ENCODE results near the gene TBX2.

- TF ChIP-seq, protein P1, sequence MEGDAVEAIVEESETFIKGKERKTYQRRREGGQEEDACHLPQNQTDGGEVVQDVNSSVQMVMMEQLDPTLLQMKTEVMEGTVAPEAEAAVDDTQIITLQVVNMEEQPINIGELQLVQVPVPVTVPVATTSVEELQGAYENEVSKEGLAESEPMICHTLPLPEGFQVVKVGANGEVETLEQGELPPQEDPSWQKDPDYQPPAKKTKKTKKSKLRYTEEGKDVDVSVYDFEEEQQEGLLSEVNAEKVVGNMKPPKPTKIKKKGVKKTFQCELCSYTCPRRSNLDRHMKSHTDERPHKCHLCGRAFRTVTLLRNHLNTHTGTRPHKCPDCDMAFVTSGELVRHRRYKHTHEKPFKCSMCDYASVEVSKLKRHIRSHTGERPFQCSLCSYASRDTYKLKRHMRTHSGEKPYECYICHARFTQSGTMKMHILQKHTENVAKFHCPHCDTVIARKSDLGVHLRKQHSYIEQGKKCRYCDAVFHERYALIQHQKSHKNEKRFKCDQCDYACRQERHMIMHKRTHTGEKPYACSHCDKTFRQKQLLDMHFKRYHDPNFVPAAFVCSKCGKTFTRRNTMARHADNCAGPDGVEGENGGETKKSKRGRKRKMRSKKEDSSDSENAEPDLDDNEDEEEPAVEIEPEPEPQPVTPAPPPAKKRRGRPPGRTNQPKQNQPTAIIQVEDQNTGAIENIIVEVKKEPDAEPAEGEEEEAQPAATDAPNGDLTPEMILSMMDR (IDR thresholded peaks at IDR 0.05; ENCODE audit: poor library complexity), result peak; percentile 24
- TF ChIP-seq EZH2 (IDR thresholded peaks at IDR 0.05; ENCODE audit: borderline replicate concordance) (no peak), EZH2phosphoT487 (IDR thresholded peaks at IDR 0.05; ENCODE audit: low read depth, severe bottlenecking, unreplicated experiment) (no peak)
Observed at GRCh38 chr17:61425682-61426481, 26.2 kb downstream of the TBX2 start.
